GM20000 (cell line): Measurements from ENCODE around the gene PACRGL.

Source experiments
- DNase-seq: peaks from one replicate; pipeline ENCODE4 v3.0.0; 2012; ENCODE audit warnings: low spot score
- TF ChIP-seq, protein P1 (sequence below): IDR thresholded peaks from 2 replicates; pipeline ENCODE4 v1.5.1; 2012; ENCODE audit warnings: mild to moderate bottlenecking, control low read depth; ENCODE audit errors: extremely low read depth, missing control alignments

The PACRGL gene

DNA sequence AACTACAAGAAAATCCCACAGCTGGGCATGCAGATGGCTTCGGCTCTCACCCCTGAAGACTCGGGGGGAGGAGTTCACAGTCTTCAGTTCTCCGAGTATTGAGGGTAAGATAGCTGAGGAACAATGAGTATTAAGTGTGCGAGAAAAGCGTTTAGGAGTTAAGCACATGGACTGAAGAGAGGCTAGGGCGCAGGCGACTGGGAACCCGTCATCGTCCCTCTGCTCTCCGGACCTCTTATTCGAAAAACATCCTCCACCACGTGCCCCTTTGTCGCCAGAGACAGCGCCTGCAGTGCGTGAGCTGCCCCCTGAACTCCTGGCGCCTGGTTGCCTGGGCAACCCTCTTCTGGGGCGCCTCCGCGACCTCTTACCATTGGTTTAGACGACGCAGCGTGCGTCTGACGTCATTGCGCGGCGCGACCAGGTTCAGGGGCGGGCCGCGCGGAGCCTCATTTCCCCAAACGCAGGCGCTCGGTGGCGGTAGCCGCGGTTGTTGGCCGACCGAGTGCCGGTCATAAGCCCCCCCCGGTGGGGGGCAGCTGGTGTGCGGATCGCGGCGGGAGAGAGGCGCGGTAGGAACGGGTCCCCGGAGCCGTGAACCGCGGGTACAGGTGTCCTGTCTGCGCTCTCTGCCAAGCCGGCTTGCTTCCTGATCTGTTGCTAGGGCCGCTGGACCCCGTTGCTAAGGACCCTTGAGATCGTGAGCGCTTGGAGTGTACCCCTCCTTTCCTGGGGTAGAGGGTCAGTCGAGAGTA is at the start of gene PACRGL:
Gene PACRGL (plus strand): TSS at position 452 of the 755 bp plus-strand sequence. CDS start 4,024 bp downstream, outside the sequence.
- TF ChIP-seq, protein P1, sequence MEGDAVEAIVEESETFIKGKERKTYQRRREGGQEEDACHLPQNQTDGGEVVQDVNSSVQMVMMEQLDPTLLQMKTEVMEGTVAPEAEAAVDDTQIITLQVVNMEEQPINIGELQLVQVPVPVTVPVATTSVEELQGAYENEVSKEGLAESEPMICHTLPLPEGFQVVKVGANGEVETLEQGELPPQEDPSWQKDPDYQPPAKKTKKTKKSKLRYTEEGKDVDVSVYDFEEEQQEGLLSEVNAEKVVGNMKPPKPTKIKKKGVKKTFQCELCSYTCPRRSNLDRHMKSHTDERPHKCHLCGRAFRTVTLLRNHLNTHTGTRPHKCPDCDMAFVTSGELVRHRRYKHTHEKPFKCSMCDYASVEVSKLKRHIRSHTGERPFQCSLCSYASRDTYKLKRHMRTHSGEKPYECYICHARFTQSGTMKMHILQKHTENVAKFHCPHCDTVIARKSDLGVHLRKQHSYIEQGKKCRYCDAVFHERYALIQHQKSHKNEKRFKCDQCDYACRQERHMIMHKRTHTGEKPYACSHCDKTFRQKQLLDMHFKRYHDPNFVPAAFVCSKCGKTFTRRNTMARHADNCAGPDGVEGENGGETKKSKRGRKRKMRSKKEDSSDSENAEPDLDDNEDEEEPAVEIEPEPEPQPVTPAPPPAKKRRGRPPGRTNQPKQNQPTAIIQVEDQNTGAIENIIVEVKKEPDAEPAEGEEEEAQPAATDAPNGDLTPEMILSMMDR, result no peak
- peak; percentile 89 for DNase-seq

DNA sequence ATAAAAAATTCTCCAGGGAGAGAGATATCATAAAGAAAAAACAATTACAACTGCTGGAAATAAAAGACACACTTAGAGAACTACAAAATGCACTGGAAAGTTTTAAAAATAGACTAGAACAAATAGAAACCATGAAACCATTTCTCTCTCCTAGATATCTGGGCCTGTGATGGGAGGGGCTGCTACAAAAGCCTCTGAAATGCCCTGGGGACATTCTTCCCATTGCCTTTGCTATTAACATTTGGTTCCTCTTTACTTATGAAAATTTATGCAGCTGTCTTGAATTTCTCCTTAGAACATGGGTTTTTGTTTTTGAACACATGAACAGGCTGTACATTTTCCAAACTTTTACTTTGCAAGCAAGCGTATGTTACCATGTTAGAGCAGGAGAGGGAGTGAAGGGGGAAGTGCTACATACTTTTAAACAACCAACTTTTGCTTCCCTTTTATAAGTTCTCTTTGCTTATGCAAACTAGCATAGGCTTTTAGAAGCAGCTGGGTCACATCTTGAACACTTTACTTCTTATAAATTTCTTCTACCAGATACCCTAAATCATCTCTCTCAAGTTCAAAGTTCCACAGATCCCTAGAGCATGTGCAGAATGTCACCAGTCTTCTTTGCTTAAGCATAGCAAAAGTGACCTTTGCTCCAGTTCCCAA is 47.9 kb upstream of the PACRGL start:
- TF ChIP-seq, protein P1, result no peak
- no peak for DNase-seq

DNA sequence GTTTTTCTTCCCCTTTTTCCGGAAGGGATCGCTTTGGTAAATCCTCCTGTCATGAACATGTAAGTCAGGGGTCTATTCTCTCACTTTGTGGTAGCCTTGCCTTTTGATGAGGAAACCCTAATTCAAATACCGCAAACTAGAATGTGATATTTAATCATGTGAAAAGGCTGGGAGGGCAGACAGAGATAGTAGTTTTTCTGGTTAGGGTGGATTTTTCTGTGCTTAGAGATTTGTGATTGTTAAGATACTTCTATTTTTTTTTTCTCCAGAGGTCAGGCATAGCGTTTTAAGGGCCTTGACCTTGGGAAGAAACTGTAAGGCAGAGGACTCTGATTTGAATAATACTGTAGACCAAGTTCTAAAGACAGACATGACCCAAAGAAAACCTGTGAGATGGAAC is 41.8 kb upstream of the PACRGL start:
- TF ChIP-seq, protein P1, result no peak
- no peak for DNase-seq

DNA sequence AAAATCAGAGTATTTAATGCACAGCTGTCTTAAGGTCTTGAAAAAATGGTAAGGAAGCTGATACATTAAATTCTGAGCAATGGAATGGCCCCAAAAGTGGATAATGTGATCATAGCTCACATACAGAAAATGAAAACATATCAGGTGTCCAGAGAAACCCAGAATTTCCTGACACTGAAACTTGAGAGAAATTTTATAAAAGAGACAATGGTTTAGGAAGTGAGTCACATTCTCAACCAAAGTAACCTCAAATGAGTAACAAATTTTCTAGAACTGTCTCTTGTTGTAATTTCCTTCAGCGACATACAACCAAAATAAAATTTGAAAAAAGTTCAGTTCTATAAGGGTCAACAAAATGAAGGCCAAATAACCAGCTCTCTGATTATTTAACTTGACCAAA is 37.4 kb upstream of the PACRGL start:
- TF ChIP-seq, protein P1, result no peak
- no peak for DNase-seq

DNA sequence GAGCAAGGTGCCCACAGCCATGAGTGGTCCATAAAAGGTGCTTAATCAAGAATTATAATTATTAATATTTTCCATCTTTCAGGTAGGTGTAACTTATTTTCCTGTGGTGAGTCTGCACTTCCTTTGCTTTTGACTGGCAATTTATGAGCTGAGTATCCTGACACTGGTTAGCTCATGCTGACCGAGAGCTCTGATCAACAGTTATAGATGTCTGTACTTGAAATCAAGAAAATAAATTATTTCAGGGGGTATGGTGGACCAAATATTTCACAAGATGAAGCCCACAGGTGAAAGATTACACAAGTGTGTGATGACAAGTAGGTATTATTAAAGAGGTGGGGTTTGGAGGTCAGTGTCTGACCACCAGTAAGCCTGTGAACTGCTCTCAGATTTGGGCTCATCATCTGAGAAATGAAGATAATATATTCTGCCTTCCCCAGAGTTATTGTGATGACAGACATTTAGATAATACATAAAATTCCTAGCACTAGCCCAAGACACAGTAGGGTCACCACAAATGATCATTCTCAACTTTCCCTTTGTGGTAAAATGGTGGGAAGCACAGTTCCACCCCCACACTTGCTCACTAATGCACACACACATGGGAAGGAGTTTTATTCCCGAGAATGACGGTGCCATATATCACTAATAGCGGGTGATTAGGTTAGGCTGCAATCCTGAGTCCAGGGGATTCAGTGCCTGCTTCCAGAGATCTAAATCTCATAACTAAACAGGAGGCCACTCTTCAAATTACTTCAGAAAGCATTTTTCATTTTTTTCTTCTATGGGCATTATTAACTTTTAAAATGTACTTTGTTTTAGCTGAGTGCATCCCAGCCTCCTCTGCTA is 34.0 kb upstream of the PACRGL start:
- DNase-seq, result no peak
- TF ChIP-seq, protein P1, result no peak

DNA sequence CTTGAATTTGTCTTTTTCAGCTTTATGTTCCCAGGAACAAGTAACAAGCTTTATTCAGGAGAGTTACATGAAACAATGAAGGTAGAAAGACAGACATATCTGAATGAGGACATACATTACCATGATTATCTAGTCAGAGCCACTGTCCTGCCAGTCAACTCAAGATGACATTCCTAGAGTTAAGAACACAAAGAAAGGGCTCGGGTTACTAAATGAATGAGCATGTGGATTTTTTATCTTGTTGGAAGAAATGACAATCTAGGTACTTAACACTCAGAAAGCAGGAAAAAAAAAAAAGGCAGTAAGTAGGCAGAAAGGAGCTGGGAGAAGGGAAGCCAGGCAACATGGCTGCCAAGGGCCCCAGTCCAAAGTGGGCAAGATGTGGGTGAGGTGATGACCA is 28.0 kb upstream of the PACRGL start:
- DNase-seq, result no peak
- TF ChIP-seq, protein P1, result no peak
